ENCODE results near the gene BABAM2.

GRCh38 chr2:27966466-27966865, 75.9 kb downstream of the BABAM2 start:
- TF ChIP-seq CTCF (IDR thresholded peaks at IDR 0.05) (no peak), POLR2A (IDR thresholded peaks at IDR 0.05) (no peak)

Measured in thyroid gland (tissue), 4 donors.